Esophagus squamous epithelium (tissue), 4 donors: ENCODE measurements around the gene MUSK.

Experiments
- CTCF ChIP-seq, 6 experiments: fragments of 450-650 bp in 4 of 6; fragments of 200-600 bp in 2 of 6; sonication (generic) in 2 of 6; IDR thresholded peaks; one replicate each; pipeline ENCODE4 v1.5.1; 2016 to 2019; ENCODE audit warnings: antibody characterized with exemption in 6 of 6, mild to moderate bottlenecking in 4 of 6, moderate library complexity in 4 of 6
- POLR2A ChIP-seq, 4 donors: fragments of 450-650 bp; IDR thresholded peaks; one replicate each; pipeline ENCODE4 v1.6.1; 2017; ENCODE audit warnings: antibody characterized with exemption in 4 of 4, mild to moderate bottlenecking in 4 of 4, moderate library complexity in 3 of 4

GRCh38 chr9:110731437-110732028 lies 62.9 kb downstream of the MUSK start:
- TF ChIP-seq CTCF (IDR thresholded peaks at IDR 0.05) (no peak), POLR2A (IDR thresholded peaks at IDR 0.05) (no peak)
